Measurements from ENCODE around the gene NR2F1-AS1. TPM values are rescaled to one million over a fixed set of nuclear protein-coding genes. Genes with fewer than 3 reads are reported as not detected.
A peak's percentile ranks its signal among the peaks of the same experiment; 100 is the strongest.

The NR2F1-AS1 gene
- total and polyA plus RNA-seq, 2 donors (not counting 3 experiments of a cell fraction or from before 2014, with no cell fraction given): 4.2 to 13.8 TPM

GRCh38 chr5:93428868-93429267 lies 152.2 kb downstream of the NR2F1-AS1 start:
- intact Hi-C loops (cut with micrococcal nuclease): no loop called here
- H3K36me3 ChIP-seq (ENCODE audit: control insufficient read depth in 2 of 2, extremely low read depth in 1 of 2, insufficient read depth in 2 of 2, low read length in 2 of 2): no peaks in the 10 kb centered on the region
- no peak overlapping the region for H2AFZ ChIP-seq (ENCODE audit: low read depth, low read length)
- TF ChIP-seq GATA2 (IDR thresholded peaks at IDR 0.05; ENCODE audit: insufficient read depth, insufficient read length, low read depth, low read length) (peak; percentile 50), POLR2A (IDR thresholded peaks at IDR 0.05; ENCODE audit: low read depth, low read length) (no peak)
- dilution Hi-C loops (cut with MboI; ENCODE audit: extremely low pct_ligation_motif_present, low sequenced_read_pairs): no loop called here
- H4K20me1 ChIP-seq (replicated peaks; ENCODE audit: control insufficient read depth, extremely low read depth, insufficient read depth, low read length): no peaks in the 10 kb centered on the region
- POLR2A ChIA-PET: no interaction called here
- H3K27ac ChIP-seq (ENCODE audit: insufficient read depth, low read depth, low read length): no peak overlapping the region
- H3K4me3 ChIP-seq (replicated peaks in 1 of 3; ENCODE audit: insufficient read depth in 1 of 3, low read depth in 1 of 3, low read length in 3 of 3): no peak overlapping the region
- H3K9me3 ChIP-seq (replicated peaks; ENCODE audit: control insufficient read depth, insufficient read depth, low read length): no peaks in the 10 kb centered on the region
- no peak overlapping the region for H3K4me2 ChIP-seq (ENCODE audit: insufficient read depth, low read length)
- no peaks in the 10 kb centered on the region for H3K9me1 ChIP-seq (replicated peaks; ENCODE audit: control insufficient read depth, extremely low read depth, insufficient read depth, low read length)
- no peaks in the 10 kb centered on the region for H3K79me2 ChIP-seq (ENCODE audit: control insufficient read depth, insufficient read depth, low read length)
- FAIRE-seq: no peak
- BruUV-seq (replicated peaks): no TSS peak
- peak; percentile 14 for DNase-seq (ENCODE audit: low read depth, low spot score)
- H3K9ac ChIP-seq (replicated peaks; ENCODE audit: extremely low read depth, insufficient read depth, low read length): no peak overlapping the region
- H3K4me1 ChIP-seq (ENCODE audit: control insufficient read depth, extremely low read depth, insufficient read depth, low read length): peaks cover under 1% of the 10 kb centered on the region
- no peaks in the 10 kb centered on the region for H3K27me3 ChIP-seq (ENCODE audit: control insufficient read depth in 2 of 2, insufficient read depth in 2 of 2, low read length in 2 of 2)
- CTCF ChIA-PET: no interaction called here

- no peaks in the 10 kb centered on the region for H3K79me2 ChIP-seq (ENCODE audit: control insufficient read depth, insufficient read depth, low read length)
- no peaks in the 10 kb centered on the region for H3K9me3 ChIP-seq (replicated peaks; ENCODE audit: control insufficient read depth, insufficient read depth, low read length)
- peaks cover 16% of the 10 kb centered on the region for H3K4me1 ChIP-seq (ENCODE audit: control insufficient read depth, extremely low read depth, insufficient read depth, low read length)
- no TSS peak for BruUV-seq (replicated peaks)
- no peak overlapping the region for H3K4me2 ChIP-seq (ENCODE audit: insufficient read depth, low read length)
- DNase-seq (ENCODE audit: low read depth, low spot score) (no peak), FAIRE-seq (no peak)
- dilution Hi-C loops (cut with MboI; ENCODE audit: extremely low pct_ligation_motif_present, low sequenced_read_pairs): no loop called here
- no peaks in the 10 kb centered on the region for H3K36me3 ChIP-seq (ENCODE audit: control insufficient read depth in 2 of 2, extremely low read depth in 1 of 2, insufficient read depth in 2 of 2, low read length in 2 of 2)
- ChIA-PET POLR2A (no interaction called here), CTCF (interaction anchor here (1.0 kb wide), 1 partner anchor 137 kb away, joined by 3 read pairs; no protein-coding TSS in a partner anchor)
- H3K27me3 ChIP-seq (ENCODE audit: control insufficient read depth in 2 of 2, insufficient read depth in 2 of 2, low read length in 2 of 2): no peaks in the 10 kb centered on the region
- no peak overlapping the region for H3K9ac ChIP-seq (replicated peaks; ENCODE audit: extremely low read depth, insufficient read depth, low read length)
- H3K9me1 ChIP-seq (replicated peaks; ENCODE audit: control insufficient read depth, extremely low read depth, insufficient read depth, low read length): no peaks in the 10 kb centered on the region
- no peak overlapping the region for H3K4me3 ChIP-seq (replicated peaks in 1 of 3; ENCODE audit: insufficient read depth in 1 of 3, low read depth in 1 of 3, low read length in 3 of 3)
- H4K20me1 ChIP-seq (replicated peaks; ENCODE audit: control insufficient read depth, extremely low read depth, insufficient read depth, low read length): no peaks in the 10 kb centered on the region
- no peak overlapping the region for H2AFZ ChIP-seq (ENCODE audit: low read depth, low read length)
- no peak overlapping the region for H3K27ac ChIP-seq (ENCODE audit: insufficient read depth, low read depth, low read length)
- intact Hi-C loops (cut with micrococcal nuclease): no loop called here
- TF ChIP-seq POLR2A (IDR thresholded peaks at IDR 0.05; ENCODE audit: low read depth, low read length): no peak
- no peak for TF ChIP-seq FOS (IDR thresholded peaks at IDR 0.05; ENCODE audit: borderline replicate concordance, insufficient read depth, low read length)
- no peak for TF ChIP-seq MYC (IDR thresholded peaks at IDR 0.05; ENCODE audit: low read depth, low read length)
- TF ChIP-seq CTCF (IDR thresholded peaks at IDR 0.05; ENCODE audit: extremely low read depth in 1 of 2, insufficient read depth in 1 of 2, low read depth in 1 of 2, low read length in 2 of 2): no peak
- no peak for TF ChIP-seq JUN (IDR thresholded peaks at IDR 0.05; ENCODE audit: borderline replicate concordance, insufficient read depth, insufficient read length, low read depth)
- no peak for TF ChIP-seq POLR2AphosphoS5 (IDR thresholded peaks at IDR 0.05; ENCODE audit: insufficient read depth, low read depth, low read length)
- no peak for TF ChIP-seq MAX (IDR thresholded peaks at IDR 0.05; ENCODE audit: insufficient read depth, insufficient read length)
- no peak for TF ChIP-seq EZH2 (IDR thresholded peaks at IDR 0.05; ENCODE audit: borderline replicate concordance, low read depth, low read length, severe bottlenecking)
- no peak for TF ChIP-seq GATA2 (IDR thresholded peaks at IDR 0.05; ENCODE audit: insufficient read depth, insufficient read length, low read depth, low read length)
These were observed 153.7 kb downstream of the NR2F1-AS1 start for GRCh38 chr5:93427316-93427715.
